Panc1 (cell line): ENCODE measurements around the gene EFNB1.

ENCODE experiments used
- SIN3A ChIP-seq: IDR thresholded peaks from 2 replicates; pipeline ENCODE4 v1.6.1; 2012; ENCODE audit warnings: low read depth, mild to moderate bottlenecking, low read length, moderate library complexity, borderline replicate concordance; ENCODE audit not compliant: insufficient read depth
- TF ChIP-seq, protein P1 (sequence below): fragments of 450-650 bp; IDR thresholded peaks from 2 replicates; pipeline ENCODE4 v1.5.1; 2017; ENCODE audit warnings: mild to moderate bottlenecking

DNA sequence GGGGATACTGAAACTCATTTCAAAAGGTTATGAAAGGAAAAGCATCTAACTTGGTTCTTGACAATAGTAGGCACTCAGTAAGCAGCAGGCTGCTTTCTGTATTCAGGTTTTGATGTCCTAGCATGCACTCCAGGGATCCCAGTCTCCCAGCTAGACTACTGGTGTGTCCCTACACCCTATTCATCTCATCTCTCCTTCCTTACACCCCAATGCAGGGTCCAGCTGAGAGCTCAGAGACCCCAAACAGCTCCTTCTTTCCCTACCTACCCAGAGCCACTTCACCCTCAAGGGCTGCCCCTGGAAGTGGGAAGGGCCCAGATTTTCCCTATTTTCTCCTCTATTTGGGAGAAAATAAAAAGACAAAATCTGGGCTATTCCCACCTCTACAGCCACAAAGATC is 1.6 kb upstream of the EFNB1 start:
- TF ChIP-seq, protein P1, sequence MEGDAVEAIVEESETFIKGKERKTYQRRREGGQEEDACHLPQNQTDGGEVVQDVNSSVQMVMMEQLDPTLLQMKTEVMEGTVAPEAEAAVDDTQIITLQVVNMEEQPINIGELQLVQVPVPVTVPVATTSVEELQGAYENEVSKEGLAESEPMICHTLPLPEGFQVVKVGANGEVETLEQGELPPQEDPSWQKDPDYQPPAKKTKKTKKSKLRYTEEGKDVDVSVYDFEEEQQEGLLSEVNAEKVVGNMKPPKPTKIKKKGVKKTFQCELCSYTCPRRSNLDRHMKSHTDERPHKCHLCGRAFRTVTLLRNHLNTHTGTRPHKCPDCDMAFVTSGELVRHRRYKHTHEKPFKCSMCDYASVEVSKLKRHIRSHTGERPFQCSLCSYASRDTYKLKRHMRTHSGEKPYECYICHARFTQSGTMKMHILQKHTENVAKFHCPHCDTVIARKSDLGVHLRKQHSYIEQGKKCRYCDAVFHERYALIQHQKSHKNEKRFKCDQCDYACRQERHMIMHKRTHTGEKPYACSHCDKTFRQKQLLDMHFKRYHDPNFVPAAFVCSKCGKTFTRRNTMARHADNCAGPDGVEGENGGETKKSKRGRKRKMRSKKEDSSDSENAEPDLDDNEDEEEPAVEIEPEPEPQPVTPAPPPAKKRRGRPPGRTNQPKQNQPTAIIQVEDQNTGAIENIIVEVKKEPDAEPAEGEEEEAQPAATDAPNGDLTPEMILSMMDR: no peak
- TF ChIP-seq SIN3A: no peak
